GM12864 (cell line): ENCODE data around the gene PAXX.

ENCODE experiments used
- DNase-seq: peaks from one replicate; pipeline ENCODE4 v3.0.0-alpha.2; 2011; ENCODE audit warnings: low read depth
- H3K4me3 ChIP-seq: 2 replicates; pipeline ENCODE4 v1.5.1; 2011; ENCODE audit warnings: mild to moderate bottlenecking, low read depth, low read length, control low read depth
- TF ChIP-seq, protein P1 (sequence below): IDR thresholded peaks from 2 replicates; pipeline ENCODE4 v1.5.1; 2011; ENCODE audit warnings: low read depth, mild to moderate bottlenecking, moderate library complexity, low read length, control low read depth, inconsistent platforms; ENCODE audit errors: missing control alignments

PAXX gene

GRCh38 chr9:137038916-137039315, 46.7 kb downstream of the PAXX start:
- TF ChIP-seq, protein P1, sequence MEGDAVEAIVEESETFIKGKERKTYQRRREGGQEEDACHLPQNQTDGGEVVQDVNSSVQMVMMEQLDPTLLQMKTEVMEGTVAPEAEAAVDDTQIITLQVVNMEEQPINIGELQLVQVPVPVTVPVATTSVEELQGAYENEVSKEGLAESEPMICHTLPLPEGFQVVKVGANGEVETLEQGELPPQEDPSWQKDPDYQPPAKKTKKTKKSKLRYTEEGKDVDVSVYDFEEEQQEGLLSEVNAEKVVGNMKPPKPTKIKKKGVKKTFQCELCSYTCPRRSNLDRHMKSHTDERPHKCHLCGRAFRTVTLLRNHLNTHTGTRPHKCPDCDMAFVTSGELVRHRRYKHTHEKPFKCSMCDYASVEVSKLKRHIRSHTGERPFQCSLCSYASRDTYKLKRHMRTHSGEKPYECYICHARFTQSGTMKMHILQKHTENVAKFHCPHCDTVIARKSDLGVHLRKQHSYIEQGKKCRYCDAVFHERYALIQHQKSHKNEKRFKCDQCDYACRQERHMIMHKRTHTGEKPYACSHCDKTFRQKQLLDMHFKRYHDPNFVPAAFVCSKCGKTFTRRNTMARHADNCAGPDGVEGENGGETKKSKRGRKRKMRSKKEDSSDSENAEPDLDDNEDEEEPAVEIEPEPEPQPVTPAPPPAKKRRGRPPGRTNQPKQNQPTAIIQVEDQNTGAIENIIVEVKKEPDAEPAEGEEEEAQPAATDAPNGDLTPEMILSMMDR, result no peak
- H3K4me3 ChIP-seq, result no peak overlapping the region
- no peak for DNase-seq

- no peak for DNase-seq
- no peak overlapping the region for H3K4me3 ChIP-seq
- TF ChIP-seq, protein P1, result no peak
Measured at GRCh38 chr9:137039611-137040366, 47.6 kb downstream of the PAXX start.

DNA sequence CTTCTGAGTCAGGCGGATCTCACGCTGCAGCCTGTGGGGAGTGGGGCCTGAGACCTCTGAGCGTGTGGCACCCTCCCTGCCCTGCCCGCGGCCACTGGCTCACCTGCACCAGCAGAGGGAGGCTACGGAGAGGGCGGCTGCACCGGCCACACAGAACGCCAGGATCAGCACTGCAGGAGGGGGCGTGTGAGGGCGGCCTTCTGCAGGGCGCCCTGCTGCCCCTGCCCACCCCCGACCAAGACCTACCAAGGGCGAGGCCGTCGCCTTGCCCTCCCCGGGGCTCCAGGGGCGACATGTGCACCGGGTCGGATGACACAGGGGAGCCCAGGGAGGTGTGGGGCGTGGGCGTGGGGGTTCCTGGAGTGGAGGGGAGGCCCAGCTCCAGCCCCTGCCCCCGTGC, 48.3 kb downstream of the PAXX start:
- TF ChIP-seq, protein P1, result no peak
- no peak for DNase-seq
- H3K4me3 ChIP-seq, result no peak overlapping the region

GRCh38 chr9:137041124-137041523, 48.9 kb downstream of the PAXX start:
- TF ChIP-seq, protein P1, result no peak
- no peak for DNase-seq
- no peak overlapping the region for H3K4me3 ChIP-seq

DNA sequence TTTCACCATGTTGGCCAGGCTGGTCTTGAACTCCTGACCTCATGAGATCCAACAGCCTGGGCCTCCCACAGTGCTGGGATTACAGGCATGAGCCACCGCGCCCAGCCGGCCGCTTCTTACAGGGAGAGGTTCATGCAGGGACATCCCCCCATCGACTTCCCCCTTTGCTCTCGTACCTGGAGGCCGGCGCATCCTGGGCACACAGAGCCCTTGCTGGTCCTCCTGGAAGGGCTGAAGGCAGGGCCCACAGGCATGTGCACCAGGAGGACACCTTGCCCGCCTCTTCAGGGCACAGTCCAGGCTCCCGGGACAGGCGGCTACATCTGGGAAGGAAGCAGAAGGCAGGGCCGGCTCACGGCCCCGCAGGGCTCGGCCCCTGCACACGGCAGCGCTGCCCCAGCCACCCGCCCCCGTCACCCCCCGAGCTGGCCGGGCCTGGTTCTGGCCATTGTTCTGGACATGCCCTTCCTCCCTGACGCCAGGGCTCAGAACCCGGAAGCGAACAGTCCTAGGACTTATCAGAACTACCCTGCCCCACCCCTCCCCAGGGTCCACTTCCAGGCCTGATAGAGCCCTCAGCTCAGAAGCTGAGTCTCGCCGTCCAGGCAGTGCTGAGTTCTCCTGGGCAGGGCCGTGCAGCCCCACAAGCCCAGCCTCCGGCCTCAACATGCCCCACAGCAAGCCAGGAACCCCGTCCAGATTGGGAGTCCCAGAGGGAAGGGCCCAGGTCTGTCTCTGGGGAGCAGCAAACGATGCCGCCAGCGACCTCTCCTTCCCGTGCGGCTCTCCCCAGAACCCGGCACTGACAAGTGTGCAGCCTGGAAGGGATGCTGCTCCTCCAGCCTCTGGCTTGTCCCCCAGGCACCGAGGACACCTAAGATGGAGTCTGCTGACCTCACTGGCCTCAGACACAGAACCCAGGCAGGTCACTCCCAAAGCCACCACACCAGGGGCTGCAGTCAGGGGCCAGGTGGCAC, 50.8 kb downstream of the PAXX start:
- H3K4me3 ChIP-seq, result no peak overlapping the region
- no peak for DNase-seq
- TF ChIP-seq, protein P1, result no peak
